Measurements from ENCODE around the gene ACTL7B.
"Not testable (repeated sequence)": the region's sequence is repeated elsewhere in the genome, so short reads cannot be mapped to it uniquely, and the experiment has no call there.

Gene ACTL7B, protein sequence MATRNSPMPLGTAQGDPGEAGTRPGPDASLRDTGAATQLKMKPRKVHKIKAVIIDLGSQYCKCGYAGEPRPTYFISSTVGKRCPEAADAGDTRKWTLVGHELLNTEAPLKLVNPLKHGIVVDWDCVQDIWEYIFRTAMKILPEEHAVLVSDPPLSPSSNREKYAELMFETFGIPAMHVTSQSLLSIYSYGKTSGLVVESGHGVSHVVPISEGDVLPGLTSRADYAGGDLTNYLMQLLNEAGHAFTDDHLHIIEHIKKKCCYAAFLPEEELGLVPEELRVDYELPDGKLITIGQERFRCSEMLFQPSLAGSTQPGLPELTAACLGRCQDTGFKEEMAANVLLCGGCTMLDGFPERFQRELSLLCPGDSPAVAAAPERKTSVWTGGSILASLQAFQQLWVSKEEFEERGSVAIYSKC

DNA sequence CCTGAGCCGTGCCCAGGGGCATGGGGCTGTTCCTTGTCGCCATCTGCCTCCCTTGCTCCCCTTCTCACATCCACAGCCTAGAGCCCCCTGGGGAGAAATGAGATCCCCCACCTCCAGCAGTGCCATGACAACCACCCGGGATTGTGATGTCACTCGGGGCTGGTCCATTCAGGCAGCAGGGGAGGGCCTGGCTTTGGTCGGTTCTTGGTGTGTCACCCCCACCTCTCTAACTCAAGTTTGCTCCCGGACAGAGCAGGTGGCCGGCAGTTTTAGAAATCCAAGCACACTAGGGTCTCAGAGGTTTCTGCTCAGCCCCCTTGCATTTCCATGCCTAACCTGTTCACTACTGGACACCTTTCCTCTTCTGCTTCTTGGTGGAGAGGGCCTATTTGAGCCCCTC is at the start of gene ACTL7B:
ACTL7B (minus strand) TSS at position 99 of the 400 bp plus-strand sequence; CDS start at position 43, 56 bp downstream.
- no peak for DNase-seq

DNA sequence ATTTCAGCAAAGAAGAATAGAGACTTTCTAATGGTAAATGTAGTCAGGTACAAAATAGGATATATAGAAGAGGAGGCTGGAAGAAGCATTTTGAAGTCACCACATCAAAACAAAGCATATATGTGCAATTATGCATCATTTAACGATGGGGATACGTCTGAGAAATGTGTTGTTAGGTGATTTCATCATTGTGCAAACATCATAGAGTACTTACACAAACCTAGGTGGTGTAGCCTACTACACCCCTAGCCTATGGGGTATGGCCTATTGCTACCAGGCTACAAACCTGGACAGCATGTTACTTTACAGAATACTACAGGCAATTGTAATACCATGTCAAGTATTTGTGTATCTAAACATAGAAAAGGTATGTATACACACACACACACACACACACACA is 49.7 kb upstream of the ACTL7B start:
- no peak for DNase-seq

DNA sequence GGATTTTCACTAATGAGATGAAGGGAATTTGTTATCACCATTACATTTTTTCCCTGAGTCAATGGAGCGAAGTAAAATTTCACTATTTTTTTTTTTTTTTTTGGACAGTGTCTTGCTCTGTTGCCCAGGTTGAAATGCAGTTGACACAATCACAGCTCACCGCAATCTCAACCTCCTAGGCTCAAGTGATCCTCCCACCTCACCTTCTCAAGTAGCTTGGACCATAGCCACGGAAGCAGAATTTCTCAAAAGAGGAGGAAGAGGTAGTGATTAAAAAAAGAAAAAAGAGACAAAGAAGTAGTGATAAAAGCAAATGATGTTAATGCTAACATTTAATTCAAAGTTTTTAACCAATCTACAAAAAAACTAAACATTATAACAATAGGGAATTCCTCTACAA is 48.4 kb upstream of the ACTL7B start:
- DNase-seq = no peak

DNA sequence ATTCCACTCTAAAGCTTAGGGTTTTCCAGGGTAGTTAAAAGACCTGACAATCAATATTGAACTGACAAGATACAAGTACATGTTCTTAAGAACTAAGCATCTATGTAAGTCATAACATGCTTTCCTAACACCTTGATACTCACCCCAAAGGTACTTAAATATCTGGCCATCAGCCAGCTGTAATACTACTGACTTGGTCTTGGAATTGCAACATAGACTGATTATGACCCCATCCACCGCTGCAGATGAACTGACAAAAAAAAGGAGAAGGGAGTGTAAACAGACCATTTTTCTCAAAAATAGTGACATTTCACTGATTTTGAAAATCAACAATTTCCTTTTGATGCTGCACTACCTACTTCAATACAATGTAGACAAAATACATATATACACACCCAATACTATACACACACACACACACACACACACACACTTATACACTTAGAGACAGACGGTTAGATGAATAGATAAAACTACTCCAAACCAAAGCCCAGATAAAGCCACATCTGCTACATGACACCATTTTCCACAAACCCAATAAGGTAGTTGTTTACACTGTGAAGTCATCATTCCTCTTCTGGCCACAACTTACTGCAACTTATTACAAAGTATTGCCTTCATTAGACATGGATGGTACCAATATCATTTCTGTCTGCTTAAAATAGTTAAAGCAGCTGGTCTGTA is 47.8 kb upstream of the ACTL7B start:
- no peak for DNase-seq

DNA sequence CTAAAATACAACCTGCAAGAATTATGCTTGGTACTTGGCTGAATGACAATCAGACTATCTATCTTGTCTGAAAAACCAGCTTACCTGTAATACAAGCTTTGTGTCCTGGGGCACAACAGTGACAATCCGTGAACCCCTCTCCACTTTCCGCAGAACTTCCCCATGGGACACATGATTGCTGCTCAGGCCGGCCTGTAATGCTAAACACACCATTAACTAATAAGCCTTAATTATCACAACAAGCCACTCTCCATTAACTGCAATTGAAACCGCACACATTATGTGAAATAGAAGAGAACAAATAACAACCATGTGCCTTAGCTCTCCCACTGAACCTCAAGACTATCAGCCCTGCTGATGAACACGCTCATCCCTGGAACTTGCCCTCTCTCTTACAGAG is 44.4 kb upstream of the ACTL7B start:
- DNase-seq = no peak

DNA sequence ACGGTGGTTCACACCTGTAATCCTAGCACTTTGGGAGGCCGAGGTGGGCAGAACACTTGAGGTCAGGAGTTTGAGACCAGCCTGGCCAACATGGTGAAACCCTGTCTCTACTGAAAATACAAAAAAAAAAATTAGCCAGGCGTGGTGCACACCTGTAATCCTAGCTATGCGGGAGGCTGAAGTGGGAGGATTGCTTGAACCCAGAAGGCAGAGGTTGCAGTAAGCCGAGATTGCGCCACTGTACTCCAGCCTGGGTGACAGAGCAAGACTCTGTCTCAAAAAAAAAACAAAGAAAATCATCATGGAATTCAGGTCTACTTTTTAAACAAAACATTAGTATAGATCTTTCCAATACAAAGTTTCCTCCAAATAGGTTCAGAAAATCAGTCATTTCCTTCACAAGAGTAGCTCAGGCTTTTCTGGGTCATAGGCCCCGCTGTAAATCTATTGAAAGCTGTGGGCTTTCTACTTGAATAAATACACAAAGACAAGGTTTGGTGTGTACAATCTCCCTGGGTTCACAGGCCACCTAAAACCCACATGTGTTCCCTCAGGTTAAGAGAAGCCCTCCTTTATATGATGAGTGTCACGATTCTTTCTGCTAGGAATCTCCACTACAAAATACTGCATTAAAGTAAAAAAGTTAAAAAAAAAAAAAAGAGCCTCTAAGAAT is 43.4 kb upstream of the ACTL7B start:
- DNase-seq = not testable (repeated sequence)

DNA sequence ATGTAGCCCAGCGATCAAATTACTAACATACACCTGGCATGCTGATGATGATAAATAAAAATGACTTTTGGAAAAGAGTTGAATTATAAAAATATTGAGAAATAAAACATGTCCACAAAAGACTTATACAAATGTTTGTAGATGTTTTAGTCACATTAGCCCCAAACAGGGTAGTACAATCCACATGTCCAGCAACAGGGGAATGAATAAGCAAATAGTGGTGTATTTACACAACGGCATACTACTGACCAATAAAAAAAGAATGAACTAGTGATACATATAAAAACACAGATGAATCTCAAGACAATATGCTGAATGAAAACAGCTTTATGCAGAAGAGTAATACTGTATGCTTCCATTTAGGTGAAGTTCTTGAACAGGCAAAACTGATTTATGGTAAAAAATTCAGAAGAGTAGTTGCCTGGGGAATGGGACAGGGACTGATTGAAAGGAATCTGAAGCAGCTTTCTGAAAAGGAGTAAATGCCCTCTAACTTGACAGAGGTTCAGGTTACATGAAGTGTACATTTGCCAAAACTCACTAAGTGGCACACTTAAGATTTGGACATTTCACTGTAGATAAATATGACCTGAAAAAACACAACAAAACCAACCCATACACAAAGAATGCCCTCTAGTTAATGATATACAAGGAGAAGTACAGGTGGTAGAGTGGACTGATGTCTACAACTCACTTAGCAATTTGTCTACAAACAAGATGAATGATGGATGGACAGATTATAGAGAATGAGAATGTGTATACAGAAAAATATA is 41.7 kb upstream of the ACTL7B start:
- DNase-seq = no peak

DNA sequence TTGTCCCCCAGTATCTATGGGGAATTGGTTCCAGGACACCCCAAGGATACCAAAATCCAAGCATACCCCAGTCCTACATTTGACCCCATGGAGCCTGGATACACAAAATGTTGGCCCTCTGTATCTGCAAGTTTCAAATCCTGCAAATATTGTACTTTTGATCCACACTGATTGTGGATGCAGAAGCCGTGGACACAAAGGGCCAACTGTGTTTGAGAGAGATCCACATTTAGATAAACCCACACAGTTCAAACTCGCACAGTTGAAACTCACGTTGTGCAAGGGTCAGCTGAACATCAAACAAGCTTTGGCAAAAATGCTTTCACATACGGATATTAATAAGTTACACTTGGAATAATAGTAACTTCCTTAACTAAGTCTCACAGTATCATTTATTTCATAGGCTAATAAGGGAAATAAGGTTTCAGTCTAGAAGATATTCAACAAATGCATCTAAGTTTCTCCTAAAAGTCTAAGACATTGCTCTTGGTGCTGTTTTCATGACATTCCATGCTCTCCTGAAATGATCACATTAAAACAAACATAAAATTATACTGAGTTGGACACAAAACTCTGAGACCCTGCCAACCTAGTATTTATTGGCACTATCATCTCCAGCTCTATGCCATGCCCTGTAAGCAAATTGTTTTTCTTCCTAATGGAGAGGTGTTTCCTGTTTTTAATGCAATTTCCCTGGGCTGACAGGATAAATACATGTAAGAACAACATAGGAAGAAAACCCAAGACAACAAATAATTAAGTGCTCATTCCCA is 38.6 kb upstream of the ACTL7B start:
- no peak for DNase-seq

DNA sequence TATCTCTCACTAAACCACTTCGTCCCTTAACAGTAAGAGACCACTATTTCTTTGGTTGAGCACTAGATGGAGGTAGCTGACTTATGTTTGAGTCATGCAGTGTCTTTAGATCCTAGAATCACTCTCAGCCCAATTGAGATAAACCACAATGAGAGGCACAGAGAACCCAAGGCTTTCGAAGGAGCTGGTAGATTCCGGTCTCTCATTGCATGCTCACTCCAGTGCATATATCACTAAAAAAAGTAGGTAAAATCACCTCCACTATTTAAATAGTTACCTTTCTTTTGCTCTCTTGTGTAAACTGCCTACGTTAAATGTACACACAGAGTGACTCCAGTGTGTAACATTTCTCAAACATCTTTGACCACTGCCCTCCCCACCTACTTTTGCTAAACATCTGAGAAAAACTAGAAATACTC is 33.9 kb upstream of the ACTL7B start:
- no peak for DNase-seq

DNA sequence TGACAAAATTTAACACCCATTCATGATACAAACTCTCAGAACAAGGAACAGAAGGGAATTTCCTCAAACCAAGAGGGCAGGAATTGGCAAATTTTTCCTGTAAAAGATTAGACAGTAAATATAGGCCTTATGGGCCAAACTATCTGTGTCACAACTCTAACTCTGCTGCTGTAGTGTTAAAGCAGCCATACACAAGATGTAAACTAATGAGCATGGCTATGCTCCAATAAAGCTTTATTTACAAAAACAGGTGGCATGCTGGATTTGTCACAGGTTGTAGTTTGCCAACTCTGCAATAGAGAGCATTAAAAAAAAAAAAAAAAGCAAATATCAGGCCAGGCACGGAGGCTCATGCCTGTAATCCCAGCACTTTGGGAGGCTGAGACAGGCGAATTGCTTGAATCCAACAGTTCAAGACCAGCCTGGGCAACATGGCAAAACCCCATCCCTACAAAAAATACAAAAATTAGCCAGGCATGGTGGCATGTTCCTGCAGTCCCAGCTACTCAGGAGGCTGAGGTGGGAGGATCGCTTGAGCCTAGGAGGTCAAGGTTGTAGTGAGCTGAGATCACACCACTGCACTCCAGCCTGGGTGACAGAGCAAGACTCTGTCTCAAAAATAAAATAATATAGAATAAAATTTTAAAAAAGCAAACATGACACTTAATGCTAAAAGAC is 30.9 kb upstream of the ACTL7B start:
- not testable (repeated sequence) for DNase-seq

DNA sequence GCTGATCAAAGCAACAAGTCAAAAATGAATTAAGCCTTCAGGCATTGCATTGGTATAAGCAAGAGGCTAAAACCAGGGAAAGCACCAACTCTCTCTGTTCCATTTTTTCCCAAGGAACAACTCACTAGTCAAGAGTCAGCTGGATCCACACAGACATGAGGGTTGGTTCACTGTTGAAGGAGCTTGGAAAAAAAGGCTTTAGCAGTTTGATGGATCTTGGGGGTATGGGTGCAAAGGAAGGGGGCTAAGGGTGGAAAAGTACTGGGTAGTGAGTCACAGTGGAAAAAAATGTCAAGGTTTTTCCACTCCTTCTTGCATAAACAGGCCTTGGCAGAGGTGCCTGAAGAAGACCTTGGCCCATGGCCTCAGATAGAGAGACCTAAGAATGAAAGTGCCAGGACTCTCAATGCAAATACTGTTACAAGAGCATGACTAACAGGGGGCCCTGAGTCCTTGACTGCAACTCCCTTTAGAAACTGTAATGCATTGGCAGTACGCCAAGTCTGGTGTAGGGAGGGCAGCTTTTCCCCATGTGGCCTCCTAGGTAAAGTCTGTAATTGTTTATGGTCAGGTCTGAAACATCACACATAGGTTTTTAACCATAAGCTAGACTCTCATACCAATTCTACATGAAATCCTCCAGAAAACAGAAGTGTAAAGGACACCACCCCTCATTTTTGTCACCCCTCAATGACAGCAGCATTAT is 30.0 kb upstream of the ACTL7B start:
- DNase-seq = no peak

DNA sequence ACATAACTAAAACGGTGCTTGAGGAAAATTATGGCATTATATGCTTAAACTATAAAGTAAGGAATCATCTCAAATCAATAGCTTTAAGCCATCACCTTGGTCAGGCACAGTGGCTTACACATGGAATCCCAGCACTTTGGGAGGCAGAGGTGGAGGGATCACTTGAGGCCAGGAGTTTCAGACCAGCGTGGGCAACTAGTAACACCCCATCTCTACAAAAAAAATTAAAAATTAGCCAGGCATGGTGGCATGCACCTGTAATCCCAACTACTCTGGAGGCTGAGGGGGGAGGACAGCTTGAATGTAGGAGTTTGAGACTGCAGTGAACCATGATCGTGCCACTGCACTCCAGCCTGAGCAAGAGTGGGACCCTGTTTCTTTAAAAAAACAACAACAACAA is 28.9 kb upstream of the ACTL7B start:
- no peak for DNase-seq

DNA sequence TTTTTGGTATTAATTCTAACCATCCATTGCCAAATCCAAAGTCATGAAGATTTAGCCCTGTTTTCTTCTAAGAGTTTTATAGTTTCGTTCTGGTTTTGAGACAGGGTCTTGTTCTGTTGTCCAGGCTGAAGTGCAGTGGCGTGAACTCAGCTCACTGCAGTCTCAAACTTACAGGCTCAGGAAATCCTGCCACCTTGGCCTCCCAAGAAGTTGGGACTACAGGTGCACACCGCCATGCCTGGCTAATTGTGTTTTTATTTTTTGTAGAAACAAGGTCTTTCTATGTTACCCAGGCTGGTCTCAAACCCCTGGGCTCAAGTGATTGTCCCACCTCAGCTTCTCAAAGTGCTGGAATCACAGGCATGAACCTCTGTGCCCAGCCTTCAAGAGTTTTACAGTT is 27.3 kb upstream of the ACTL7B start:
- DNase-seq = no peak

DNA sequence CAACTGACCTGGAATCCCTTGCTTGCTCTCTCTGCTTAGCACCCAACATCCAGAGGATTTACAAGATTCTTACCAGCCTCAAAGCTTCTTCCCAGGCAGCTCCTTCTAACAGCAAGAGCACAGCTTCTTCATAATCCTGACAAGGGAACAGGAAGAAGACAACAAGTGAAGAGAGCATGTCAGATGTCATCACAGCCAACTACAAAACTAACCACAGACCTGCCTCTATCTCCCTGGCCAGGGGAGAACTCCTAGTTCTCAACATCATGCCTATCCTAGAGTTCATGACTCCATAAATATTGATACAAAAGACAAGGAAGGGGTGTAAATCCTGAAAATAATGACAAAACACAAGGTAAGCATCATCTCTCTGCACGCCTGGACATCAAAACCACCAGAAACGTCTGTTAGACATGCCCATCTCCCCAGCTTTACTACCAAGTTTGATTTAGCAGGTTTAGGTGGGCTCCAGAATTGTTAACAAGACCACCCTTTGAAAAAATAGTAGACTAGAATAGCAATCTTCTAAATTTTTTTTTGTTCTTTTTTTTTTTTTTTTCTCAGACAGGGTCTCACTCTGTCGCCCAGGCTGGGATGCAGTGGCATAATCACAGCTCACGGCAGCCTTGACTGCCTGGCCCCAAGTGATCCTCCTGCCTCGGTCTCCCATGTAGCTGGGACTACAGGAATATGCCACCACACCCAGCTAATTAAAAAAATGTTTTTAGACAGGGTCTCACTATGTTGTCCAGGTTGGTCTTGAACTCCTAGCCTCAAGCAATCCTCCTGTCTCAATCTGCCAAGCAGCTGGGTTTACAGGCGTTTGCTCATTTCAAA is 26.5 kb upstream of the ACTL7B start:
- no peak for DNase-seq

DNA sequence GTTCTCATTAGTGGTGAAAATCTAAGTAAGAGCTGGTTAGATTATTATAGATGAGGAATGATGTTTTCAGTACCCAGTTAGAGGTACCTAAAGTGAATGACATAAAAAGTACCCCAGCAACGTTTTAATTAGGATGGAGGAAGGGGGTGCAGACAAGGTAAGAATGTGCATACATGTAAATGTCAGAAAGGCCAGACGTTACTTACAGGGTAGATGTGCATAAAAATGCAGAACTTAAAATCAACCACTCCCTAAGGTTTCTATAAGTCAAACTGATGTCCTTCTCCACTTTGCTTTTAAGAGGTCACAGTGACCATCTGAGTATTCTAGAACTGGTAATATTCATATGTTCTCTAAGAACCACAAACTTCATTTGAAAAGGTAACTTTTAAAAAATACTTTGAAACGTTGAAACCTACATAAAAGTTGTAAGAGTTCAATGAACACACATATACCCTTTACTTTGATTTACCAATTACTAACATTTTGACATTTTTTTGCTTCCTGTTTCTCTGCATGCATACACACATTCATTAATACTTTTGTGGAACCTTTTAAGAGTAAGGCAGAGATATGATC is 25.0 kb upstream of the ACTL7B start:
- DNase-seq = no peak

DNA sequence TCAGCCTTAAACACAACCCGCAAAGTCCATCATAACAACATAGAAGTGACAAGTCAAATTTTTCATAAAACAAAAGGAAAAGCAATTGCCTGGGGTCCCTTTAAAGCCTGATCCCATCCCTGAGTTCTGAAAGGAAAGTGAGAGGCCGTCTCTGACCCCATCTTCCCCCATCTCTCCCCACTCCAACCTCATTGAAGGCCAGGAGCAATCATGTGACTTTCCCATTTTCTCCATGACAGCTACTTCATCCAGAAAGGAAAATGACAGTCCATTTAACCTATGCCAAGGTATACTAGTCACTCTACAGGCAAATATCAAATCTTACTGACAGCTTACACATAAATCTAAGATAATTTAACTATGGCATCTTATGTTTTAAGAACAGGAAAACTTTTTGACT is 21.7 kb upstream of the ACTL7B start:
- no peak for DNase-seq

DNA sequence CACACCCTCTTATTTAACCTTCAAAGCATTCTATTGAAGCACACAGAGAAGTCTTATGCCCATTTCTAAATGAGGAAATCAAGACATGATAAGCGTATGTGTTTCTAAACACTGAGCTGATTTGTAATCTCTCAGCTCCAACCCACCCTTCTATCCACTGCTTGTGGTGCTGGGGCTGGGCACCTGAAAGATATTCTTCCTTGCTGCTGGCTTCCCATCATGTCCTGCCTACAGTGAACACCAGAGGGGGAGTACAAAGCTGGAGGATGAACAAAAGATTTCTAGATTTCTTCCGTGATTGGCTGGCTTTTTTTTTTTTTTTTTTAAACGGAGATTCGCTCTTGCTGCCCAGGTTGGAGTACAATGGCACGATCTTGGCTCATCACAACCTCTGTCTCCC is 20.6 kb upstream of the ACTL7B start:
- DNase-seq = no peak

DNA sequence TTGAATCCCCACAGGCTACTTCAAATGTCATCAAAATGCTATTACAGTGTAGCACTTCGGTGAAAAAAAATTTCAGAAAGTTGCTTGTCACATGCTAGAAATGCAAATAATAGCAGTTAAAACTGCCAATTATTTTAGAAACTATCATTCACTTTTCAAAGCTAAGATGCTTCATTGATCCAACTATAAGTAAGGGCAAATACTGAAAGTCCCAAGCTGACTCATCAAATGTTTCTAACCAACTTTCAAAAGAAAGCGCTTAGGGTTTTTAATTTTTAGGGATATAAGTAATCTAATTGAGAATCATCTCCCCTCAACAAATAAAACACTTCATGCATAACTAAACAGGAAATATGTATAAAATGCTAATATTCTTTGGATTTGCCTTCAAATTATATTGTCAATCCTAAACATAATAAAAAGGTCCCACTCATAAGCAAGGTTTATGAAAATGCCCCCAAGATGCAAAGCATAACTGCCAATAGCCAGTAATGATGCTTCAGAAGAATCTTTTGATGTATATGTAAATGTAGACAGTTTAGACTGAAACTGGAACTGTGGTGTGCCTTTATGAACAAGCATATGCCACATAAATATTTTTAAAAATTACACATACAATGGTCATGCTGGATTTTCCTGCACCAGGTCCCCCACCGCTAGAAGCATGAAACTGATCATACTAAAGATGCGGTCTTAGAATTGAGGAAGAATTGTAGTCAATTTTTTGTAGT is 18.4 kb upstream of the ACTL7B start:
- no peak for DNase-seq
